Body of pancreas (tissue), 4 donors: ENCODE measurements around the gene STOML1. TPM values are rescaled to one million over a fixed set of nuclear protein-coding genes. Genes with fewer than 3 reads are reported as not detected.

Source experiments
- ATAC-seq: fragments of 150-250 bp; one replicate; pipeline ENCODE4 v1.9.1; 2016
- DNase-seq, 4 donors: peaks; one replicate each; pipeline ENCODE4 v3.0.0-alpha.2; 2019
- H3K27ac ChIP-seq, 4 donors: fragments of 200-600 bp; sonication (generic); 1 replicate in 3 of 4; 2 replicates in 1 of 4; pipeline versions ENCODE4 v1.5.1 to v1.6.1; 2016 to 2019; ENCODE audit warnings: mild to moderate bottlenecking in 1 of 4, mixed read lengths in 1 of 4, moderate library complexity in 1 of 4
- H3K27me3 ChIP-seq, 2 donors: fragments of 200-600 bp; sonication (generic); one replicate each; pipeline ENCODE4 v1.6.0; 2016; ENCODE audit warnings: mild to moderate bottlenecking in 1 of 2
- H3K36me3 ChIP-seq, 2 donors: fragments of 200-600 bp; sonication (generic); replicated peaks in 1 of 2; 2 replicates each; pipeline ENCODE4 v1.5.1; 2016; ENCODE audit warnings: low read depth in 2 of 2; ENCODE audit not compliant: insufficient read depth in 1 of 2
- H3K4me1 ChIP-seq: fragments of 200-600 bp; sonication (generic); one replicate; pipeline ENCODE4 v1.6.0; 2016
- H3K4me3 ChIP-seq, 2 donors: fragments of 200-600 bp; sonication (generic); 1 replicate in 1 of 2; 2 replicates in 1 of 2; pipeline ENCODE4 v1.5.1; 2016 to 2019
- H3K9me3 ChIP-seq, 3 donors: fragments of 200-600 bp; sonication (generic); 1 replicate in 2 of 3; 2 replicates in 1 of 3; pipeline ENCODE4 v1.5.1; 2016
- POLR2A ChIP-seq, 3 donors: fragments of 450-650 bp; IDR thresholded peaks; one replicate each; pipeline ENCODE4 v1.6.1; 2016; ENCODE audit warnings: antibody characterized with exemption in 3 of 3, mild to moderate bottlenecking in 2 of 3
- WGBS, 2 donors: methylation state at CpG; one replicate each; pipeline ENCODE4 v1.1.5; 2017; 5-methylcytosine and 5-hydroxymethylcytosine counted together
- intact Hi-C: fragments of 100-400 bp; cut with DNase I; formaldehyde crosslinking; loops from one replicate; pipeline ENCODE4 v1.15.1; 2023
- total RNA-seq, 2 donors: library from RNA; depleted of rRNA; stranded (reverse); fragments of >200 nt; gene quantifications; one replicate each; pipeline ENCODE4 v1.1.0, GENCODE V29; 2016
- TF ChIP-seq, protein P1 (sequence below), 7 experiments: fragments of 450-650 bp in 4 of 7; fragments of 200-600 bp in 3 of 7; sonication (generic) in 3 of 7; IDR thresholded peaks; one replicate each; pipeline ENCODE4 v1.5.1; 2016 to 2019; ENCODE audit warnings: antibody characterized with exemption in 7 of 7

Gene STOML1
- total RNA-seq, 2 donors from 2014 or later, result 6.0 to 10.2 TPM

DNA sequence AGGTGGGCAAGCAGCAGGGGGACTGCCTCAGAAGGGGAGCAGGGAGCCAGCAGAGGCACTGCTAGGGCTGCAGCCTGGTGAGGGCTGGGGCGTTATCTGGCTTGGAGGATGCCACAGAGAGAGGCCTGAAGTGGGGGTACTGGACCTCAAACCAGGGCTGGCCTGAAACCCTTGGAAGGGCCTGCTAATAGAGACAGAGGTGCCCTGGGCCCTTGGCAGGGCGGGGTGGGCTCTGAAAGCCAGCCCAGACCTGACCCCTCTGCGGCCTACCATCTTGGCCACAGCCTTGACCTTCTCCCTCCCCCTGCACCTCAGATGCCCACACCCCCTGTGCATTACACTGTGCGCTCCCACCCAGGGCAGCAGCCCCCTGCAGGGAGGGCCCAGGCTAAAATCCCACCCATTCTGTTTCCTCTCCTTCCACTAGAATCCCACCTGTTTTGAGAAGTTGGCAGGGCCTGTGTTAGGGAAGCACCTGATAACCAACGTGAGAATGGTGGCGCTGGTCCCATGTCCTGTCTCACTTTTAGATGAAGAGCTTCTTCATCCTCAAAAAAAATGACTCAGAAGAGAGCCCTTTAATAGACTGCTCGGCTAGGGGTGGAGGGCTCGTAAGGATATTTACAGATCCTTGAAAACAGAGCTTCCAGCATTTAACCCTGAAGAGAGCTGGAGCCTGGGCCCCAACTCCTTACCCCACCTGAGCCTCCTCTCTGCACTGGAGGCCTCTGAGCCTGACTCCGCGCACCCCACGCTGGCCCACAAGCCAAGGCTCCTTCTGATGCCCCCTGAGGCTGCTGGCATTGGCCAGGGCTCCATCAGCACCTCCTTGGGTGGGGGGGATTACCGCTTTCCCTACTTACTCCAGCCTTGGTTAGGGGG lies 36.0 kb downstream of the STOML1 start:
- Histone ChIP-seq H3K27me3 (no peaks in the 10 kb centered on the region), H3K4me3 (no peak overlapping the region), H3K9me3 (no peaks in the 10 kb centered on the region), H3K27ac (no peak overlapping the region), H3K4me1 (peaks cover 9% of the 10 kb centered on the region), H3K36me3 (no peaks in the 10 kb centered on the region)
- DNase-seq (no peak), ATAC-seq (no peak)
- intact Hi-C loops, result no loop called here
- TF ChIP-seq, protein P1, sequence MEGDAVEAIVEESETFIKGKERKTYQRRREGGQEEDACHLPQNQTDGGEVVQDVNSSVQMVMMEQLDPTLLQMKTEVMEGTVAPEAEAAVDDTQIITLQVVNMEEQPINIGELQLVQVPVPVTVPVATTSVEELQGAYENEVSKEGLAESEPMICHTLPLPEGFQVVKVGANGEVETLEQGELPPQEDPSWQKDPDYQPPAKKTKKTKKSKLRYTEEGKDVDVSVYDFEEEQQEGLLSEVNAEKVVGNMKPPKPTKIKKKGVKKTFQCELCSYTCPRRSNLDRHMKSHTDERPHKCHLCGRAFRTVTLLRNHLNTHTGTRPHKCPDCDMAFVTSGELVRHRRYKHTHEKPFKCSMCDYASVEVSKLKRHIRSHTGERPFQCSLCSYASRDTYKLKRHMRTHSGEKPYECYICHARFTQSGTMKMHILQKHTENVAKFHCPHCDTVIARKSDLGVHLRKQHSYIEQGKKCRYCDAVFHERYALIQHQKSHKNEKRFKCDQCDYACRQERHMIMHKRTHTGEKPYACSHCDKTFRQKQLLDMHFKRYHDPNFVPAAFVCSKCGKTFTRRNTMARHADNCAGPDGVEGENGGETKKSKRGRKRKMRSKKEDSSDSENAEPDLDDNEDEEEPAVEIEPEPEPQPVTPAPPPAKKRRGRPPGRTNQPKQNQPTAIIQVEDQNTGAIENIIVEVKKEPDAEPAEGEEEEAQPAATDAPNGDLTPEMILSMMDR (IDR thresholded peaks at IDR 0.05), result no peak
- TF ChIP-seq POLR2A (IDR thresholded peaks at IDR 0.05), result no peak
- WGBS, 2 donors, result 71 to 74% methylated on average over 11 to 12 of the region's 12 CpGs

DNA sequence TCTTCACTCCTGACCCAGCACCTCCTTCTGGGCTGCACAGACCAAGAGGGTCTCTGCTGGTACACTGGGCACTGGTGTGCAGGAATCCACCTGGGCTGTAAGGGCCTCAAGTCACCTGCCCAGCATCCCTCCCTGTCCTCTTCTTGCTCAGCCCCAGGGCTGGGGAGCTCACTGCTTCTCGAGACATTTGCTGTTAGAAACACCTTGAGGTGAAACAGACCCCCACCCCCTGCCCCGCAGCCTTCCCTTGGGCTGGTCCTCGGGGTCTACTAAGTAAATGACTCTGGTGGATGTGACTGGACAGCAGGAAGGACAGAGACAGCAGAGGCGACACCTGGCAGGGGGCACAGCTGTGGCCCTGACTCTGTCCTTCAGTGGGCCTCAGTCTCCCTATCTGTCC lies 36.8 kb downstream of the STOML1 start:
- intact Hi-C loops, result no loop called here
- no peak overlapping the region for H3K27ac ChIP-seq

DNA sequence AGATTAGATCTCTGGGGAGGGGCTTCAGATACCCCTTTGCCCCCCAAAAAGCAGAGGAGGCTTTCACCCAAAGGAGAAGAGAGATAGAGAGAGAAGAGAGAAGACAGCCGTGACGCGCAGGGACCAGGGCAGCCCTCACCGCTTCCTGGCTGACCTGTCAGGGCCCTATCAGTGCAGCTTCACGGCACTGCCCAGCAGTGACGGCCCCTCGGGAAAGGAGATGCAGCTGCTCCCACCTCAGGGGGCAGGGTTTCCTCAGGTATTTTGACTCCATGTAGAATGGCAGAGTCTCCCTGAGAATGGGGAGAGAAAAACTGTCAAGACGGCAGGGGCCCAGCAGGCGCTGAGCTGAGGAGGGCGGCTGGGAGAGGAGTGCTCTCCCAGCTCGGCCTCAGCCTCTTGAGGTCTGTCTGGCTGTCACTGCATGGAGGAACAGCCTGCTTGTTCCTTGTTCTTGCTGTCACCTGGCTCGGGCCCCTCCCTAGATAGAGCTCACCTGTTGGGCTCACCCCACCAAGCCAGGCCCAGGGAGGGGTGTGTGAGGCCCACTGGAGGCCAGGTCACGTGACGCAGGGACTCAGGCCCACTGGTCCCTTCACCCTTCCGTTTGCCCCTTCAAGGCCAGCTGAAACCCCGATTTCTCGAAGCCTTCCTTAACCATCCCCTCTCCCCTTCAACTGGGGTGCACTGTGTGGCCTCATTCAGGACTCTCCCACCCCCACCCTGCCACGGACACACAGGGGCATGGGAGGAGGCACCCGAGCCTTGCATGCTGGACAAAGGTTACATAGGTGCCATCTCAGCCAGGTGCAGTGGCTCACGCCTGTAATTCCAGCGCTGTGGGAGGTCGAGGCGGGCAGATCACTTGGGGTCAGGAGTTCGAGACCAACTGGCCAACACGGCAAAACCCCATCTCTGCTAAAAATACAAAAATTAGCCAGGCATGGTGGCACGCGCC lies 37.6 kb downstream of the STOML1 start:
- DNase-seq (no peak), ATAC-seq (no peak)
- peaks cover 12% of the 10 kb centered on the region for H3K4me1 ChIP-seq
- no peaks in the 10 kb centered on the region for H3K9me3 ChIP-seq
- no peaks in the 10 kb centered on the region for H3K27me3 ChIP-seq
- no peak overlapping the region for H3K27ac ChIP-seq
- WGBS, 2 donors, result 71 to 77% methylated on average over 16 to 23 of the region's 27 CpGs
- TF ChIP-seq, protein P1 (IDR thresholded peaks at IDR 0.05), result no peak
- no peak for TF ChIP-seq POLR2A (IDR thresholded peaks at IDR 0.05)
- intact Hi-C loops, result no loop called here
- H3K36me3 ChIP-seq, result no peaks in the 10 kb centered on the region
- no peak overlapping the region for H3K4me3 ChIP-seq

More for the DNA sequence above, 36.8 kb downstream of the STOML1 start:
- Histone ChIP-seq H3K4me3 (no peak overlapping the region), H3K36me3 (no peaks in the 10 kb centered on the region), H3K27me3 (no peaks in the 10 kb centered on the region), H3K9me3 (no peaks in the 10 kb centered on the region), H3K4me1 (peaks cover 12% of the 10 kb centered on the region)
- ATAC-seq (no peak), DNase-seq (no peak)
- TF ChIP-seq, protein P1 (IDR thresholded peaks at IDR 0.05), result no peak
- no peak for TF ChIP-seq POLR2A (IDR thresholded peaks at IDR 0.05)
- WGBS, 2 donors, result 72 to 83% methylated on average over 4 of the region's 4 CpGs

DNA sequence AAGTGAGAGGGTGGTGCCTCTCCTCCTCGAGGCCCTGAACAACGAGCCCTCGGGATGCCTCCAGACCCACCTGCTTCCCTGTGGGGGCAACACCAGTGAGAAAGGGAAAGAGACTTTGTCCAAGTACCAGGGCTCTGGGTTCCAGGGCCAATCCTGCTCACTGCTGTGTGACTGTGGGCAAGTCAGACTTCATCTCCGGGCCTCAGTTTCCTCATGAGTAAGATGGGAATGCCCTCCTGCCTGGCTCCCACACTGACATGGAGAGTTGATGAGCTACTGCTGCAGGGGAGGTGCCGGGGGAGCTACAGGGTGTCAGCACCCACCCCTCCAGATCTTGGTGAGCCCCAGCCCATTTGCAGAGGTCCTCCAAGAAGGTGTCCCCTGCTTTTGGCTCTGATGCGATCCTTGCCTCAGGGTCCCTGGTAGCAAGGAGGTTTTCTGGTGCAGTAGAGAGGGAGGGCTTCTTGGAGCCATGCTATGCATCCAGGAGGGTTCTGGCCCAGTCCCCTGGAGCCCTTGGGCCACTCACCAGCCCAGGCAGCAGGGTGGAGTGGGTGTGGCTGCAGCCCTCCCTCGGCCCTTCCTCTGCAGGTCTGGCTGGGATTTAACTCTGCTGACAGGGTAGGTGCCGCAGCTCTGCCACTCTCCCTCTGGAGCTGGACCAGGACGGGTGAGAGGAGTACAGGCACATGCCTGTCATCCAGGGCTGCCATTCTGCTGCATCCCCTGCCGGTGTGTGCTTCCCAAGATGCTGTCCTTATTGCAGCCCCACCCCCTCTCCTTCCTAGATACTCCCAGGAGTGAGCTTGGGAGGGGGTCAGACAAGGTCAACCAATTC lies 39.0 kb downstream of the STOML1 start:
- Histone ChIP-seq H3K9me3 (no peaks in the 10 kb centered on the region), H3K27ac (no peak overlapping the region), H3K4me3 (no peak overlapping the region), H3K27me3 (no peaks in the 10 kb centered on the region), H3K36me3 (no peaks in the 10 kb centered on the region), H3K4me1 (peaks cover 12% of the 10 kb centered on the region)
- ATAC-seq (no peak), DNase-seq (no peak)
- WGBS, 2 donors, result 75% methylated on average over 10 of the region's 10 CpGs; no CpG with 5 or more reads in 1 of the 2 donors
- intact Hi-C loops, result no loop called here
- TF ChIP-seq, protein P1 (IDR thresholded peaks at IDR 0.05), result no peak
- no peak for TF ChIP-seq POLR2A (IDR thresholded peaks at IDR 0.05)
